Central memory CD8-positive, alpha-beta T cell (primary cell): Measurements from ENCODE around the gene PRKCE.
"Not testable (repeated sequence)": the region's sequence is repeated elsewhere in the genome, so short reads cannot be mapped to it uniquely, and the experiment has no call there.

Source experiments
- ATAC-seq: fragments of 150-1000 bp; cut with Tn5 transposase; replicated peaks from 2 replicates; pipeline ENCODE4 v1.10.0; 2022; ENCODE audit warnings: mild to moderate bottlenecking, moderate FRiP score, moderate number of reproducible peaks; ENCODE audit not compliant: poor library complexity, severe bottlenecking; ENCODE audit errors: extremely low read depth
- DNase-seq, 2 donors: peaks; one replicate each; pipeline ENCODE4 v3.0.0; 2021; ENCODE audit warnings: low spot score in 2 of 2
- H3K27ac Mint-ChIP-seq: one replicate; pipeline ENCODE4 v1.8.0; 2022; ENCODE audit warnings: low read depth, mild to moderate bottlenecking, moderate library complexity, mixed read lengths
- H3K27me3 Mint-ChIP-seq: one replicate; pipeline ENCODE4 v1.8.0; 2022; ENCODE audit warnings: mixed read lengths
- H3K36me3 Mint-ChIP-seq: one replicate; pipeline ENCODE4 v1.8.0; 2022; ENCODE audit warnings: mild to moderate bottlenecking, moderate library complexity, mixed read lengths; ENCODE audit not compliant: insufficient read depth
- H3K4me1 Mint-ChIP-seq: one replicate; pipeline ENCODE4 v1.8.0; 2022; ENCODE audit warnings: mixed read lengths
- H3K4me3 Mint-ChIP-seq: one replicate; pipeline ENCODE4 v1.8.0; 2022; ENCODE audit warnings: mild to moderate bottlenecking, moderate library complexity, mixed read lengths
- H3K9me3 Mint-ChIP-seq: one replicate; pipeline ENCODE4 v1.8.0; 2022; ENCODE audit warnings: mixed read lengths

Gene PRKCE

GRCh38 chr2:45917561-45918176, 266.2 kb downstream of the PRKCE start:
- not testable (repeated sequence) for H3K36me3 Mint-ChIP-seq, DNase-seq, ATAC-seq, H3K4me3 Mint-ChIP-seq, H3K27ac Mint-ChIP-seq, H3K27me3 Mint-ChIP-seq, H3K9me3 Mint-ChIP-seq
- H3K4me1 Mint-ChIP-seq, result peaks cover 11% of the 10 kb centered on the region

DNA sequence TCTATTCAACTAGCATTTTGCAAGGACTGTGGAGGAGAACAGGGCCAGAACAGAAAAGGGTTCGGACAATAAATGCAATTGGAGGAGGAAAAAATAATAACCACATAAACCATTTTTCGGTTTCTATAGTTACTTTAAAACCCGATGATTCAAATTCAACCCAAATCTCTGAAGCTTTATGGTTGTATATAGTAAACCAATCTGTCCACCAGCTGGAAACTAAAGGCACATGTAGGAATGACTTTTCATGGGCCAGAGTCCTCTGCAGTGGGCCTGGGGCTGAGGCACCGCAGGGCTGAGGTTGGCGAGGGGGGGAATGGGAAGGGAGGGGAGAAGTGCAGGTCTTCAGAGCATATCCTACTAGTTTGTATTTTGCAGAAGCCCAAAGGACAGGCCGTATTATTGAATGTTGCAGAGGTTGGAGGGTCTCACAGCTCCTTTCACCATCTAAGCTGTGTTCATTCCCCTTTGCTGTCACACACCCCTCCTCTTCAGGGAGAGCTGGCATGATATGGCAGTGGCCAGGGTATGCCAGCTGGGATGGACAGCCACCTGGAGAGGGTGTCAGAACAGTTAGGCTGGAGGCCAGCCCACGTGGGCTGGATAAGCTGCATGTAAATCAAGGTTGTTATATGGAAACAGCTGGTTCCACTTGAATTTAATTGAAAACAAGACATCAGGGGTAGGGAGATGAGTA, 267.1 kb downstream of the PRKCE start:
- Mint-ChIP-seq H3K9me3 (no peaks in the 10 kb centered on the region), H3K4me3 (no peak overlapping the region), H3K27ac (no peak overlapping the region), H3K27me3 (no peaks in the 10 kb centered on the region), H3K4me1 (peaks cover 14% of the 10 kb centered on the region), H3K36me3 (no peaks in the 10 kb centered on the region)
- no peak for ATAC-seq
- DNase-seq, result no peak

GRCh38 chr2:45919160-45919650, 267.7 kb downstream of the PRKCE start:
- H3K4me1 Mint-ChIP-seq, result peaks cover 20% of the 10 kb centered on the region
- H3K4me3 Mint-ChIP-seq, result no peak overlapping the region
- no peaks in the 10 kb centered on the region for H3K9me3 Mint-ChIP-seq
- H3K27me3 Mint-ChIP-seq, result no peaks in the 10 kb centered on the region
- no peak for DNase-seq
- ATAC-seq, result no peak
- H3K36me3 Mint-ChIP-seq, result no peaks in the 10 kb centered on the region
- H3K27ac Mint-ChIP-seq, result no peak overlapping the region

GRCh38 chr2:45919711-45920111, 268.2 kb downstream of the PRKCE start:
- no peaks in the 10 kb centered on the region for H3K9me3 Mint-ChIP-seq
- H3K4me3 Mint-ChIP-seq, result no peak overlapping the region
- DNase-seq (no peak), ATAC-seq (no peak)
- peaks cover 24% of the 10 kb centered on the region for H3K4me1 Mint-ChIP-seq
- H3K27me3 Mint-ChIP-seq, result no peaks in the 10 kb centered on the region
- no peak overlapping the region for H3K27ac Mint-ChIP-seq
- no peaks in the 10 kb centered on the region for H3K36me3 Mint-ChIP-seq

GRCh38 chr2:45921921-45922320, 270.4 kb downstream of the PRKCE start:
- ATAC-seq (no peak), DNase-seq (no peak)
- H3K27me3 Mint-ChIP-seq, result no peaks in the 10 kb centered on the region
- H3K4me1 Mint-ChIP-seq, result peaks cover 17% of the 10 kb centered on the region
- no peak overlapping the region for H3K4me3 Mint-ChIP-seq
- H3K9me3 Mint-ChIP-seq, result no peaks in the 10 kb centered on the region
- no peaks in the 10 kb centered on the region for H3K36me3 Mint-ChIP-seq
- no peak overlapping the region for H3K27ac Mint-ChIP-seq

DNA sequence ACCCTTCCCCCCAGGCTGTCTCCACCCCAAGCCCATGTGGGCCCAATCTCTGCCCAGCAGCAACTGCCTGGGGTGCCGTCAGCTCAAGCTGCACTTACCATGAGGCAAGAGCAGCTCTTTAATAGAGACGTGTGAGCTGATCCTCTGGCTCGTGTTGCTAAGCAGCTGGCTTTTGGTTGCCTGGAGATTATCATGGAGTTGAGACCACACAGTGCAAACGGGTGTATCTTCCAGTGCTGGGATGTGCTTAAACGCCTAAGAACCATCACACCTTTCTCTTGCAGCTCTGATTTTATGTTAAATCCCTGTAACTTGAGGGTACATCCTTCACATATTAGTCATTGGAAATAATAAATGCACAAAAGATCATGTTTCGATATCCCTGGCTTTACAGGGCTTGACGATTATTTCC, 271.1 kb downstream of the PRKCE start:
- no peak overlapping the region for H3K4me3 Mint-ChIP-seq
- H3K4me1 Mint-ChIP-seq, result peaks cover 17% of the 10 kb centered on the region
- no peaks in the 10 kb centered on the region for H3K9me3 Mint-ChIP-seq
- no peaks in the 10 kb centered on the region for H3K27me3 Mint-ChIP-seq
- H3K36me3 Mint-ChIP-seq, result no peaks in the 10 kb centered on the region
- DNase-seq, result no peak
- no peak overlapping the region for H3K27ac Mint-ChIP-seq
- no peak for ATAC-seq

- H3K4me3 Mint-ChIP-seq, result no peak overlapping the region
- no peak overlapping the region for H3K27ac Mint-ChIP-seq
- H3K27me3 Mint-ChIP-seq, result no peaks in the 10 kb centered on the region
- ATAC-seq (no peak), DNase-seq (no peak)
- H3K36me3 Mint-ChIP-seq, result no peaks in the 10 kb centered on the region
- H3K9me3 Mint-ChIP-seq, result no peaks in the 10 kb centered on the region
- peaks cover 17% of the 10 kb centered on the region for H3K4me1 Mint-ChIP-seq
These were observed 272.2 kb downstream of the PRKCE start for GRCh38 chr2:45923701-45924100.

DNA sequence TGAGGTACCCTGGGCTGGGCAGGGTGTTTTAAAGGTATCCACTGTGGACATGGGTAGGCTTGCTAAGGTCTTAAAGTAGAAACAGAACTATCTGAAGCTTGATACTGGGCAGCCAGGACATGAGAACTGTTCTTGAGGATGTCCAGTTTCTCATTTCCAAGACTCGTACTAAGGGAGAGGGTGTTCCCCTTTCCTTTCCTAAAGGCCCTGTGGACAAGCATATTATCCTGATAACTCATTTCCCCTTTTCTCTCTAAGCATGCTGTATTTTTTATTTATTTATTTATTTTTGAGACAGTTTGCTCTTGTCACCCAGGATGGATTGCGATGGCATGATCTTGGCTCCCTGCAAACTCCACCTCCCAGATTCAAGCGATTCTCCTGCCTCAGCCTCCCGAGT, 273.6 kb downstream of the PRKCE start:
- no peaks in the 10 kb centered on the region for H3K27me3 Mint-ChIP-seq
- H3K4me3 Mint-ChIP-seq, result no peak overlapping the region
- no peaks in the 10 kb centered on the region for H3K9me3 Mint-ChIP-seq
- no peaks in the 10 kb centered on the region for H3K36me3 Mint-ChIP-seq
- H3K4me1 Mint-ChIP-seq, result peaks cover 17% of the 10 kb centered on the region
- H3K27ac Mint-ChIP-seq, result no peak overlapping the region
- DNase-seq (no peak), ATAC-seq (no peak)

- no peaks in the 10 kb centered on the region for H3K9me3 Mint-ChIP-seq
- H3K27ac Mint-ChIP-seq, result no peak overlapping the region
- ATAC-seq, result no peak
- H3K4me3 Mint-ChIP-seq, result no peak overlapping the region
- H3K27me3 Mint-ChIP-seq, result no peaks in the 10 kb centered on the region
- no peaks in the 10 kb centered on the region for H3K36me3 Mint-ChIP-seq
- no peak for DNase-seq
- H3K4me1 Mint-ChIP-seq, result peaks cover 13% of the 10 kb centered on the region
These were observed 274.3 kb downstream of the PRKCE start for GRCh38 chr2:45925636-45926366.

- no peak overlapping the region for H3K27ac Mint-ChIP-seq
- H3K36me3 Mint-ChIP-seq, result no peaks in the 10 kb centered on the region
- H3K4me1 Mint-ChIP-seq, result peaks cover 7% of the 10 kb centered on the region
- no peaks in the 10 kb centered on the region for H3K27me3 Mint-ChIP-seq
- no peak overlapping the region for H3K4me3 Mint-ChIP-seq
- DNase-seq, result no peak
- no peaks in the 10 kb centered on the region for H3K9me3 Mint-ChIP-seq
- no peak for ATAC-seq
These were observed 277.5 kb downstream of the PRKCE start for GRCh38 chr2:45928946-45929345.

- no peaks in the 10 kb centered on the region for H3K4me1 Mint-ChIP-seq
- no peak for DNase-seq
- no peak overlapping the region for H3K27ac Mint-ChIP-seq
- no peak overlapping the region for H3K4me3 Mint-ChIP-seq
- no peaks in the 10 kb centered on the region for H3K36me3 Mint-ChIP-seq
- no peaks in the 10 kb centered on the region for H3K9me3 Mint-ChIP-seq
- H3K27me3 Mint-ChIP-seq, result no peaks in the 10 kb centered on the region
- ATAC-seq, result no peak
These were observed 278.4 kb downstream of the PRKCE start for GRCh38 chr2:45929674-45930395.

- H3K27me3 Mint-ChIP-seq, result no peaks in the 10 kb centered on the region
- H3K27ac Mint-ChIP-seq, result no peak overlapping the region
- no peaks in the 10 kb centered on the region for H3K9me3 Mint-ChIP-seq
- H3K4me3 Mint-ChIP-seq, result no peak overlapping the region
- DNase-seq (no peak), ATAC-seq (no peak)
- H3K4me1 Mint-ChIP-seq, result no peaks in the 10 kb centered on the region
- H3K36me3 Mint-ChIP-seq, result no peaks in the 10 kb centered on the region
These were observed 278.9 kb downstream of the PRKCE start for GRCh38 chr2:45930396-45930792.
